Astrocyte (in vitro differentiated cells and primary cell): ENCODE results near the gene SORBS2.

Experiments
- CTCF ChIP-seq: IDR thresholded peaks from 2 replicates; pipeline ENCODE4 v1.5.1; 2011; ENCODE audit warnings: low read depth, mild to moderate bottlenecking, inconsistent platforms, low read length, moderate library complexity; ENCODE audit not compliant: insufficient read depth
- EZH2 ChIP-seq: IDR thresholded peaks from 2 replicates; pipeline ENCODE4 v1.6.1; 2012; ENCODE audit warnings: mild to moderate bottlenecking, low read length, inconsistent platforms; ENCODE audit not compliant: insufficient read depth

GRCh38 chr4:185764876-185765275 is 47.1 kb downstream of the SORBS2 start:
- TF ChIP-seq CTCF (no peak), EZH2 (no peak)
